ENCODE measurements around the gene ALKBH6. TPM values are rescaled to one million over a fixed set of nuclear protein-coding genes. Genes with fewer than 3 reads are reported as not detected.
"Not testable (repeated sequence)": the region's sequence is repeated elsewhere in the genome, so short reads cannot be mapped to it uniquely, and the experiment has no call there.

Gene ALKBH6
- total and polyA plus RNA-seq, 2 donors from 2014 or later = 21.5 to 21.7 TPM

GRCh38 chr19:36043952-36044351, 29.9 kb upstream of the ALKBH6 start:
- no peak for FAIRE-seq
- no peak overlapping the region for H3K9ac ChIP-seq (ENCODE audit: low read length in 3 of 3)
- intact Hi-C loops (cut with DNase I) = no loop called here

GRCh38 chr19:36041831-36042230, 27.8 kb upstream of the ALKBH6 start:
- TF ChIP-seq CTCF (IDR thresholded peaks at IDR 0.05; ENCODE audit: borderline replicate concordance, extremely low read depth, insufficient read depth) = no peak
- Histone ChIP-seq H3K4me3 (ENCODE audit: low read length in 3 of 3) (peak overlapping the region in 1 of 3 donors; percentile 12), H3K36me3 (ENCODE audit: control insufficient read depth in 2 of 3, insufficient read depth in 3 of 3, low read length in 3 of 3) (no peaks in the 10 kb centered on the region), H3K4me1 (ENCODE audit: control insufficient read depth in 2 of 3, insufficient read depth in 2 of 3, low read depth in 1 of 3, low read length in 3 of 3) (peaks cover 0 to 3% (median 0%) of the 10 kb centered on the region in 3 donors), H3K27ac (ENCODE audit: low read depth in 2 of 2, low read length in 2 of 2) (no peak overlapping the region), H3K27me3 (ENCODE audit: control insufficient read depth, insufficient read depth, low read length) (no peaks in the 10 kb centered on the region), H3K9ac (ENCODE audit: low read length in 3 of 3) (no peak overlapping the region), H3K9me3 (ENCODE audit: control insufficient read depth in 2 of 3, insufficient read depth in 1 of 3, low read length in 3 of 3) (no peaks in the 10 kb centered on the region)
- no peak for FAIRE-seq
- peak in 4 of 5 donors; percentile 63 to 89 (median 74) for DNase-seq
- intact Hi-C loops (cut with DNase I) = no loop called here

More at GRCh38 chr19:36043952-36044351, 29.9 kb upstream of the ALKBH6 start:
- H3K27ac ChIP-seq (ENCODE audit: low read depth in 2 of 2, low read length in 2 of 2) = no peak overlapping the region
- peaks cover 0 to 3% (median 0%) of the 10 kb centered on the region in 3 donors for H3K4me1 ChIP-seq (ENCODE audit: control insufficient read depth in 2 of 3, insufficient read depth in 2 of 3, low read depth in 1 of 3, low read length in 3 of 3)
- H3K9me3 ChIP-seq (ENCODE audit: control insufficient read depth in 2 of 3, insufficient read depth in 1 of 3, low read length in 3 of 3) = no peaks in the 10 kb centered on the region
- no peaks in the 10 kb centered on the region for H3K36me3 ChIP-seq (ENCODE audit: control insufficient read depth in 2 of 3, insufficient read depth in 3 of 3, low read length in 3 of 3)
- no peak overlapping the region for H3K4me3 ChIP-seq (ENCODE audit: low read length in 3 of 3)
- H3K27me3 ChIP-seq (ENCODE audit: control insufficient read depth, insufficient read depth, low read length) = no peaks in the 10 kb centered on the region
- DNase-seq = no peak
- no peak for TF ChIP-seq CTCF (IDR thresholded peaks at IDR 0.05; ENCODE audit: borderline replicate concordance, extremely low read depth, insufficient read depth)

GRCh38 chr19:36041092-36041491, 27.1 kb upstream of the ALKBH6 start:
- H3K4me1 ChIP-seq (ENCODE audit: control insufficient read depth in 2 of 3, insufficient read depth in 2 of 3, low read depth in 1 of 3, low read length in 3 of 3); intact Hi-C loops (cut with DNase I); H3K36me3 ChIP-seq (ENCODE audit: control insufficient read depth in 2 of 3, insufficient read depth in 3 of 3, low read length in 3 of 3); DNase-seq; H3K9me3 ChIP-seq (ENCODE audit: control insufficient read depth in 2 of 3, insufficient read depth in 1 of 3, low read length in 3 of 3); H3K27me3 ChIP-seq (ENCODE audit: control insufficient read depth, insufficient read depth, low read length); H3K4me3 ChIP-seq (ENCODE audit: low read length in 3 of 3); FAIRE-seq; H3K9ac ChIP-seq (ENCODE audit: low read length in 3 of 3): not testable (repeated sequence)
- H3K27ac ChIP-seq (ENCODE audit: low read depth in 2 of 2, low read length in 2 of 2) = peak overlapping the region in 1 of 2 donors; percentile 20

- no peak overlapping the region for H3K9ac ChIP-seq (ENCODE audit: low read length in 3 of 3)
- TF ChIP-seq CTCF (IDR thresholded peaks at IDR 0.05; ENCODE audit: borderline replicate concordance, extremely low read depth, insufficient read depth) = no peak
- H3K9me3 ChIP-seq (ENCODE audit: control insufficient read depth in 2 of 3, insufficient read depth in 1 of 3, low read length in 3 of 3) = no peaks in the 10 kb centered on the region
- H3K36me3 ChIP-seq (ENCODE audit: control insufficient read depth in 2 of 3, insufficient read depth in 3 of 3, low read length in 3 of 3) = no peaks in the 10 kb centered on the region
- H3K27me3 ChIP-seq (ENCODE audit: control insufficient read depth, insufficient read depth, low read length) = no peaks in the 10 kb centered on the region
- peaks cover 0 to 3% (median 0%) of the 10 kb centered on the region in 3 donors for H3K4me1 ChIP-seq (ENCODE audit: control insufficient read depth in 2 of 3, insufficient read depth in 2 of 3, low read depth in 1 of 3, low read length in 3 of 3)
- FAIRE-seq (no peak), DNase-seq (peak in 2 of 5 donors; percentile 17 to 19)
- H3K4me3 ChIP-seq (ENCODE audit: low read length in 3 of 3) = no peak overlapping the region
- no peak overlapping the region for H3K27ac ChIP-seq (ENCODE audit: low read depth in 2 of 2, low read length in 2 of 2)
- intact Hi-C loops (cut with DNase I) = no loop called here
Measured at GRCh38 chr19:36040495-36040894, 26.5 kb upstream of the ALKBH6 start.
